Measurements from ENCODE around the gene CD81. TPM values are rescaled to one million over a fixed set of nuclear protein-coding genes. Genes with fewer than 3 reads are reported as not detected.
A peak's percentile ranks its signal among the peaks of the same experiment; 100 is the strongest.

CD81 gene
- total RNA-seq, 4 donors from 2014 or later: 264 to 370 (median 298) TPM

GRCh38 chr11:2380807-2381350 lies 3.8 kb downstream of the CD81 start:
- peak; percentile 43 to 49 for DNase-seq
- TF ChIP-seq POLR2A (IDR thresholded peaks at IDR 0.05): no peak
- TF ChIP-seq, protein P1, sequence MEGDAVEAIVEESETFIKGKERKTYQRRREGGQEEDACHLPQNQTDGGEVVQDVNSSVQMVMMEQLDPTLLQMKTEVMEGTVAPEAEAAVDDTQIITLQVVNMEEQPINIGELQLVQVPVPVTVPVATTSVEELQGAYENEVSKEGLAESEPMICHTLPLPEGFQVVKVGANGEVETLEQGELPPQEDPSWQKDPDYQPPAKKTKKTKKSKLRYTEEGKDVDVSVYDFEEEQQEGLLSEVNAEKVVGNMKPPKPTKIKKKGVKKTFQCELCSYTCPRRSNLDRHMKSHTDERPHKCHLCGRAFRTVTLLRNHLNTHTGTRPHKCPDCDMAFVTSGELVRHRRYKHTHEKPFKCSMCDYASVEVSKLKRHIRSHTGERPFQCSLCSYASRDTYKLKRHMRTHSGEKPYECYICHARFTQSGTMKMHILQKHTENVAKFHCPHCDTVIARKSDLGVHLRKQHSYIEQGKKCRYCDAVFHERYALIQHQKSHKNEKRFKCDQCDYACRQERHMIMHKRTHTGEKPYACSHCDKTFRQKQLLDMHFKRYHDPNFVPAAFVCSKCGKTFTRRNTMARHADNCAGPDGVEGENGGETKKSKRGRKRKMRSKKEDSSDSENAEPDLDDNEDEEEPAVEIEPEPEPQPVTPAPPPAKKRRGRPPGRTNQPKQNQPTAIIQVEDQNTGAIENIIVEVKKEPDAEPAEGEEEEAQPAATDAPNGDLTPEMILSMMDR (IDR thresholded peaks at IDR 0.05): no peak
- 48 to 76% methylated on average over 17 to 20 of the region's 20 CpGs for WGBS, 2 donors
- Histone ChIP-seq H3K4me3 (replicated peaks in 1 of 3) (no peak overlapping the region), H3K9me3 (no peaks in the 10 kb centered on the region), H3K36me3 (no peaks in the 10 kb centered on the region), H3K27ac (peak overlapping the region; percentile 58 to 97 (median 90)), H3K4me1 (peaks cover 55 to 68% of the 10 kb centered on the region in 2 donors), H3K27me3 (no peaks in the 10 kb centered on the region)
- intact Hi-C loops (cut with DNase I): no loop called here

GRCh38 chr11:2381494-2382128 lies 4.5 kb downstream of the CD81 start:
- H3K27me3 ChIP-seq: no peaks in the 10 kb centered on the region
- no peak for DNase-seq
- H3K4me1 ChIP-seq: peaks cover 48 to 68% of the 10 kb centered on the region in 2 donors
- H3K27ac ChIP-seq: peak overlapping the region in 2 of 3 donors; percentile 66 to 97
- no peak overlapping the region for H3K4me3 ChIP-seq (replicated peaks in 1 of 3)
- intact Hi-C loops (cut with DNase I): no loop called here
- TF ChIP-seq POLR2A (IDR thresholded peaks at IDR 0.05): no peak
- TF ChIP-seq, protein P1 (IDR thresholded peaks at IDR 0.05): no peak
- WGBS, 2 donors: 86 to 92% methylated on average over 7 to 11 of the region's 11 CpGs
- no peaks in the 10 kb centered on the region for H3K9me3 ChIP-seq
- no peaks in the 10 kb centered on the region for H3K36me3 ChIP-seq

DNA sequence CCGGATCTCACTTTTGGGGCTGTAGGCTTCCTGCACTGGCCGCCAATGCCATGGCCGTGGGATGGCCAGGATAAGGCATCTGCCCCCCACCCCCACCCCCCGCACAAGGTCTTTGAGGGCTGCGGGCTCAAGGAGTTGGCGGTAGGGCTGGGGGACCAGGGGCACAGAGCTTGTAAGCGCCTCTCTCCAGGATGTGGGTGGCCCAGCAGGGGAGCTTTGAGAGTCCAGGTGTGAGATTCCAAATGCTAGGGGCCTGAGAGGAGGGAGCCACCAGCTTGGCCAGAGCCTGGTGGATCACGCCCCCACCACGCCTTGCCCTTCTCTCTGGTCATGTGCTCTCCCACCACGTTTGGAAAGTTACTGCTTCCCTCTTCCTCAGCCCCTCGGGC lies 5.0 kb downstream of the CD81 start:
- 60 to 64% methylated on average over 9 to 11 of the region's 11 CpGs for WGBS, 2 donors
- DNase-seq: no peak

GRCh38 chr11:2382936-2383851 lies 6.1 kb downstream of the CD81 start:
- Histone ChIP-seq H3K4me1 (peaks cover 61 to 79% of the 10 kb centered on the region in 2 donors), H3K27me3 (no peaks in the 10 kb centered on the region), H3K27ac (peak overlapping the region; percentile 51 to 97 (median 66)), H3K9me3 (no peaks in the 10 kb centered on the region), H3K36me3 (no peaks in the 10 kb centered on the region), H3K4me3 (replicated peaks in 1 of 3) (no peak overlapping the region)
- WGBS, 2 donors: 54 to 66% methylated on average over 11 to 21 of the region's 26 CpGs
- intact Hi-C loops (cut with DNase I): no loop called here
- TF ChIP-seq, protein P1 (IDR thresholded peaks at IDR 0.05): no peak
- no peak for TF ChIP-seq POLR2A (IDR thresholded peaks at IDR 0.05)
- peak in 1 of 2 donors; percentile 27 for DNase-seq

More for the DNA sequence above, 5.0 kb downstream of the CD81 start:
- H3K4me1 ChIP-seq: peaks cover 53 to 69% of the 10 kb centered on the region in 2 donors
- no peaks in the 10 kb centered on the region for H3K9me3 ChIP-seq
- H3K36me3 ChIP-seq: no peaks in the 10 kb centered on the region
- TF ChIP-seq POLR2A (IDR thresholded peaks at IDR 0.05): no peak
- TF ChIP-seq, protein P1 (IDR thresholded peaks at IDR 0.05): no peak
- peak overlapping the region; percentile 49 to 97 (median 66) for H3K27ac ChIP-seq
- H3K27me3 ChIP-seq: no peaks in the 10 kb centered on the region
- H3K4me3 ChIP-seq (replicated peaks in 1 of 3): no peak overlapping the region
- intact Hi-C loops (cut with DNase I): no loop called here

Data from thyroid gland (tissue), 4 donors.